GM12892 (cell line): Measurements from ENCODE around the gene RCBTB1.

ENCODE experiments used
- POLR2A ChIP-seq: IDR thresholded peaks from 2 replicates; pipeline ENCODE4 v1.6.1; 2011; ENCODE audit warnings: low read depth, low read length, control low read depth
- TAF1 ChIP-seq: IDR thresholded peaks from 2 replicates; pipeline ENCODE4 v1.6.1; 2011; ENCODE audit warnings: low read depth, mild to moderate bottlenecking, control low read depth, low read length, borderline replicate concordance

- TF ChIP-seq POLR2A (no peak), TAF1 (no peak)
Measured at GRCh38 chr13:49530457-49530856, 54.9 kb downstream of the RCBTB1 start.
